Measurements from ENCODE around the gene MAPK8. TPM values are rescaled to one million over a fixed set of nuclear protein-coding genes. Genes with fewer than 3 reads are reported as not detected.

Gene MAPK8
- total and polyA plus RNA-seq, 9 of the 15 experiments (the other 6 are each of a cell fraction or from before 2014, with no cell fraction given): 6.4 to 159 (median 71.0) TPM

- TF ChIP-seq MBD1 (CRISPR knock-in tag; IDR thresholded peaks at IDR 0.05): no peak
- no peak for TF ChIP-seq RBM39 (optimal IDR thresholded peaks at IDR 0.05; ENCODE audit: low read depth, low read length)
- TF ChIP-seq THRB (CRISPR knock-in tag; conservative IDR thresholded peaks at IDR 0.05): no peak
- TF ChIP-seq ZNF77 (CRISPR knock-in tag; IDR thresholded peaks at IDR 0.05): no peak
- TF ChIP-seq CC2D1A (IDR thresholded peaks at IDR 0.05): no peak
- peak; percentile 39; the same call in 1 of the 2 replicates for TF ChIP-seq ELF4 (CRISPR knock-in tag; IDR thresholded peaks at IDR 0.05)
- no peak for TF ChIP-seq JUND (IDR thresholded peaks at IDR 0.05; ENCODE audit: borderline replicate concordance, low read depth, low read length)
- no peak for TF ChIP-seq JUND (tag; IDR thresholded peaks at IDR 0.05; ENCODE audit: borderline replicate concordance, low read depth, low read length)
- TF ChIP-seq TFAM (CRISPR knock-in tag; conservative IDR thresholded peaks at IDR 0.05): no peak
- TF ChIP-seq ATF3 (IDR thresholded peaks at IDR 0.05): no peak
- peak; percentile 42; the same call in 1 of the 2 replicates for TF ChIP-seq ATF3 (CRISPR knock-in tag; conservative IDR thresholded peaks at IDR 0.05)
- TF ChIP-seq DNMT1 (IDR thresholded peaks at IDR 0.05): no peak
- TF ChIP-seq ZNF197 (CRISPR knock-in tag; IDR thresholded peaks at IDR 0.05; ENCODE audit: low read depth): peak; percentile 42
- TF ChIP-seq SIN3A (IDR thresholded peaks at IDR 0.05; ENCODE audit: borderline replicate concordance in 2 of 2, control insufficient read depth in 1 of 2, low read depth in 2 of 2, low read length in 2 of 2): no peak
- TF ChIP-seq SNIP1 (IDR thresholded peaks at IDR 0.05; ENCODE audit: low read depth): no peak
- TF ChIP-seq, protein P1, sequence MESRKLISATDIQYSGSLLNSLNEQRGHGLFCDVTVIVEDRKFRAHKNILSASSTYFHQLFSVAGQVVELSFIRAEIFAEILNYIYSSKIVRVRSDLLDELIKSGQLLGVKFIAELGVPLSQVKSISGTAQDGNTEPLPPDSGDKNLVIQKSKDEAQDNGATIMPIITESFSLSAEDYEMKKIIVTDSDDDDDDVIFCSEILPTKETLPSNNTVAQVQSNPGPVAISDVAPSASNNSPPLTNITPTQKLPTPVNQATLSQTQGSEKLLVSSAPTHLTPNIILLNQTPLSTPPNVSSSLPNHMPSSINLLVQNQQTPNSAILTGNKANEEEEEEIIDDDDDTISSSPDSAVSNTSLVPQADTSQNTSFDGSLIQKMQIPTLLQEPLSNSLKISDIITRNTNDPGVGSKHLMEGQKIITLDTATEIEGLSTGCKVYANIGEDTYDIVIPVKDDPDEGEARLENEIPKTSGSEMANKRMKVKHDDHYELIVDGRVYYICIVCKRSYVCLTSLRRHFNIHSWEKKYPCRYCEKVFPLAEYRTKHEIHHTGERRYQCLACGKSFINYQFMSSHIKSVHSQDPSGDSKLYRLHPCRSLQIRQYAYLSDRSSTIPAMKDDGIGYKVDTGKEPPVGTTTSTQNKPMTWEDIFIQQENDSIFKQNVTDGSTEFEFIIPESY (CRISPR knock-in tag; IDR thresholded peaks at IDR 0.05): 0 out of 2 replicates have a peak, but pooled peaks have one; percentile 9
- no peak for TF ChIP-seq SIRT6 (IDR thresholded peaks at IDR 0.05; ENCODE audit: low read depth, low read length)
- peak; percentile 86 for TF ChIP-seq ARID1B (IDR thresholded peaks at IDR 0.05)
- TF ChIP-seq JUNB (CRISPR knock-in tag; conservative IDR thresholded peaks at IDR 0.05): 0 out of 2 replicates have a peak, but pooled peaks have one; percentile 30
- TF ChIP-seq ZNF274 (IDR thresholded peaks at IDR 0.05; ENCODE audit: borderline replicate concordance, low read depth, low read length): no peak
- no peak for TF ChIP-seq TARDBP (IDR thresholded peaks at IDR 0.05)
Measured at GRCh38 chr10:48480397-48481374, 174.2 kb downstream of the MAPK8 start (continued).

Data from K562 (cell line).